HG02610 (cell line): ENCODE results near the gene OSBP2.

ENCODE experiments used
- ATAC-seq: cut with Tn5 transposase; IDR thresholded peaks from one replicate; pipeline ENCODE4 v1.9.1; 2021; ENCODE audit warnings: mild to moderate bottlenecking, moderate library complexity; ENCODE audit not compliant: unreplicated experiment

OSBP2 gene

GRCh38 chr22:30878516-30879414 lies 184.1 kb downstream of the OSBP2 start:
- ATAC-seq, result no peak

- ATAC-seq, result no peak
Measured at GRCh38 chr22:30879415-30879797, 184.7 kb downstream of the OSBP2 start.

GRCh38 chr22:30880181-30880601 lies 185.5 kb downstream of the OSBP2 start:
- ATAC-seq, result no peak

GRCh38 chr22:30880847-30881246 lies 186.2 kb downstream of the OSBP2 start:
- ATAC-seq, result no peak

GRCh38 chr22:30881361-30882183 lies 186.9 kb downstream of the OSBP2 start:
- no peak for ATAC-seq

- no peak for ATAC-seq
Measured at GRCh38 chr22:30882184-30882717, 187.6 kb downstream of the OSBP2 start.

GRCh38 chr22:30882974-30883533 lies 188.4 kb downstream of the OSBP2 start:
- ATAC-seq, result no peak

- ATAC-seq, result no peak
Measured at GRCh38 chr22:30883586-30884145, 189.0 kb downstream of the OSBP2 start.

GRCh38 chr22:30884211-30885000 lies 189.7 kb downstream of the OSBP2 start:
- ATAC-seq, result no peak

- ATAC-seq, result no peak
Measured at GRCh38 chr22:30885001-30885366, 190.3 kb downstream of the OSBP2 start.

GRCh38 chr22:30885591-30885990 lies 190.9 kb downstream of the OSBP2 start:
- ATAC-seq, result no peak

- no peak for ATAC-seq
Measured at GRCh38 chr22:30887453-30887852, 192.8 kb downstream of the OSBP2 start.

- ATAC-seq, result no peak
Measured at GRCh38 chr22:30887861-30888260, 193.2 kb downstream of the OSBP2 start.

- ATAC-seq, result no peak
Measured at GRCh38 chr22:30889268-30889995, 194.8 kb downstream of the OSBP2 start.

GRCh38 chr22:30889996-30890480 lies 195.4 kb downstream of the OSBP2 start:
- no peak for ATAC-seq

GRCh38 chr22:30890686-30891442 lies 196.2 kb downstream of the OSBP2 start:
- ATAC-seq, result no peak

GRCh38 chr22:30891443-30891755 lies 196.7 kb downstream of the OSBP2 start:
- ATAC-seq, result no peak

- no peak for ATAC-seq
Measured at GRCh38 chr22:30891781-30892180, 197.1 kb downstream of the OSBP2 start.

GRCh38 chr22:30892286-30892685 lies 197.6 kb downstream of the OSBP2 start:
- ATAC-seq, result no peak
